ENCODE results near the gene RPS6KA3.

GRCh38 chrX:20231598-20231997 lies 35.1 kb downstream of the RPS6KA3 start:
- TF ChIP-seq CTCF (IDR thresholded peaks at IDR 0.05; ENCODE audit: borderline replicate concordance, extremely low read depth, low read length, poor library complexity, severe bottlenecking) (no peak), EZH2 (IDR thresholded peaks at IDR 0.05; ENCODE audit: borderline replicate concordance, low read depth, low read length, severe bottlenecking) (no peak)
